Epithelial cell of esophagus (primary cell): ENCODE data around the gene PFKL.

Experiments
- DNase-seq: peaks from one replicate; pipeline ENCODE4 v3.0.0; 2010; ENCODE audit warnings: low read depth
- H3K4me3 ChIP-seq: 2 replicates; pipeline ENCODE4 v1.5.1; 2011; ENCODE audit warnings: mild to moderate bottlenecking, low read length, control low read depth
- CTCF ChIP-seq: IDR thresholded peaks from 2 replicates; pipeline ENCODE4 v1.5.1; 2011; ENCODE audit warnings: low read depth, mild to moderate bottlenecking, low read length, control low read depth, inconsistent platforms; ENCODE audit not compliant: insufficient read depth; ENCODE audit errors: missing control alignments

Gene PFKL

GRCh38 chr21:44353191-44353970, 53.5 kb downstream of the PFKL start, which contains the start of gene TRPM2:
TSS of gene TRPM2 (plus strand) at chr21:44353621. CDS start at chr21:44353701, 80 bp downstream.
- DNase-seq, result no peak
- H3K4me3 ChIP-seq, result no peak within 1 kb of the TSS
- no peak for TF ChIP-seq CTCF

GRCh38 chr21:44354001-44354405, 54.1 kb downstream of the PFKL start:
- TF ChIP-seq CTCF, result no peak
- no peak for DNase-seq

GRCh38 chr21:44354775-44355771, 55.2 kb downstream of the PFKL start:
- no peak overlapping the region for H3K4me3 ChIP-seq
- DNase-seq, result no peak
- no peak for TF ChIP-seq CTCF

More at GRCh38 chr21:44354001-44354405, 54.1 kb downstream of the PFKL start:
- H3K4me3 ChIP-seq, result no peak overlapping the region

- no peak overlapping the region for H3K4me3 ChIP-seq
- DNase-seq, result no peak
- TF ChIP-seq CTCF, result no peak
Measured at GRCh38 chr21:44356160-44356559, 56.3 kb downstream of the PFKL start.

GRCh38 chr21:44356636-44357035, 56.8 kb downstream of the PFKL start:
- no peak for TF ChIP-seq CTCF
- H3K4me3 ChIP-seq, result no peak overlapping the region
- no peak for DNase-seq

GRCh38 chr21:44357064-44357837, 57.4 kb downstream of the PFKL start:
- DNase-seq, result no peak
- TF ChIP-seq CTCF, result no peak
- no peak overlapping the region for H3K4me3 ChIP-seq
